Measurements from ENCODE around the gene SLC15A2.
"Not testable (repeated sequence)": the region's sequence is repeated elsewhere in the genome, so short reads cannot be mapped to it uniquely, and the experiment has no call there.

The SLC15A2 gene

GRCh38 chr3:121924734-121925133 is 30.5 kb downstream of the SLC15A2 start:
- DNase-seq (ENCODE audit: low read depth) = no peak

GRCh38 chr3:121926380-121926779 is 32.2 kb downstream of the SLC15A2 start:
- DNase-seq (ENCODE audit: low read depth) = no peak

GRCh38 chr3:121938141-121938855 is 44.1 kb downstream of the SLC15A2 start:
- not testable (repeated sequence) for DNase-seq (ENCODE audit: low read depth)

GRCh38 chr3:121941592-121941991 is 47.4 kb downstream of the SLC15A2 start:
- no peak for DNase-seq (ENCODE audit: low read depth)

- no peak for DNase-seq (ENCODE audit: low read depth)
These were observed 48.0 kb downstream of the SLC15A2 start for GRCh38 chr3:121942116-121942786.

GRCh38 chr3:121943431-121943830 is 49.2 kb downstream of the SLC15A2 start:
- DNase-seq (ENCODE audit: low read depth) = no peak

GRCh38 chr3:121948641-121949040 is 54.4 kb downstream of the SLC15A2 start:
- DNase-seq (ENCODE audit: low read depth) = no peak

GRCh38 chr3:121951291-121951919 is 57.2 kb downstream of the SLC15A2 start:
- no peak for DNase-seq (ENCODE audit: low read depth)

GRCh38 chr3:121956363-121956762 is 62.2 kb downstream of the SLC15A2 start:
- DNase-seq (ENCODE audit: low read depth) = no peak

- DNase-seq (ENCODE audit: low read depth) = no peak
These were observed 63.6 kb downstream of the SLC15A2 start for GRCh38 chr3:121957674-121958415.

GRCh38 chr3:121958801-121959200 is 64.6 kb downstream of the SLC15A2 start:
- no peak for DNase-seq (ENCODE audit: low read depth)

GRCh38 chr3:121961283-121961682 is 67.1 kb downstream of the SLC15A2 start:
- no peak for DNase-seq (ENCODE audit: low read depth)

GRCh38 chr3:121962443-121962842 is 68.2 kb downstream of the SLC15A2 start:
- DNase-seq (ENCODE audit: low read depth) = no peak

- DNase-seq (ENCODE audit: low read depth) = no peak
These were observed 69.4 kb downstream of the SLC15A2 start for GRCh38 chr3:121963608-121964007.

- no peak for DNase-seq (ENCODE audit: low read depth)
These were observed 75.4 kb downstream of the SLC15A2 start for GRCh38 chr3:121969631-121970030.

- DNase-seq (ENCODE audit: low read depth) = no peak
These were observed 75.8 kb downstream of the SLC15A2 start for GRCh38 chr3:121970047-121970446.

- DNase-seq (ENCODE audit: low read depth) = no peak
These were observed 80.5 kb downstream of the SLC15A2 start for GRCh38 chr3:121974601-121975111.

- no peak for DNase-seq (ENCODE audit: low read depth)
These were observed 81.6 kb downstream of the SLC15A2 start for GRCh38 chr3:121975702-121976302.

GRCh38 chr3:121976727-121977126 is 82.5 kb downstream of the SLC15A2 start:
- no peak for DNase-seq (ENCODE audit: low read depth)

GRCh38 chr3:121979246-121979645 is 85.0 kb downstream of the SLC15A2 start:
- DNase-seq (ENCODE audit: low read depth) = no peak

GRCh38 chr3:121979734-121980449 is 85.7 kb downstream of the SLC15A2 start:
- no peak for DNase-seq (ENCODE audit: low read depth)
